Measurements from ENCODE around the gene FOXN3. TPM values are rescaled to one million over a fixed set of nuclear protein-coding genes. Genes with fewer than 3 reads are reported as not detected.

Gene FOXN3
- polyA plus RNA-seq, 1 of the 3 experiments (the other 2 are of a cell fraction): 9.8 TPM

- peaks cover 4 to 34% of the 10 kb centered on the region in 2 experiments; a peak in 2 of 4 replicates for H3K4me1 ChIP-seq (ENCODE audit: control insufficient read depth in 1 of 2, insufficient read depth in 2 of 2, low read depth in 1 of 2, low read length in 1 of 2)
- no peak overlapping the region for H3K4me3 ChIP-seq (ENCODE audit: low read depth in 2 of 2, low read length in 1 of 2)
- H3K4me2 ChIP-seq: no peak overlapping the region
- H3K36me3 ChIP-seq (replicated peaks in 1 of 2; ENCODE audit: control insufficient read depth in 1 of 2, insufficient read depth in 2 of 2, low read length in 1 of 2): no peaks in the 10 kb centered on the region
- no peak overlapping the region for H2AFZ ChIP-seq (ENCODE audit: low read depth)
- peaks cover 10% of the 10 kb centered on the region for H3K79me2 ChIP-seq (ENCODE audit: insufficient read depth)
- no peak overlapping the region for H3K27ac ChIP-seq (ENCODE audit: low read depth in 2 of 2, low read length in 1 of 2)
- 96% methylated on average over 7 of the region's 7 CpGs for WGBS (ENCODE audit: low lambda C conversion rate)
- TF ChIP-seq YY1 (IDR thresholded peaks at IDR 0.05; ENCODE audit: low read depth): no peak
- TF ChIP-seq TAF1 (IDR thresholded peaks at IDR 0.05; ENCODE audit: borderline replicate concordance, low read depth, low read length): no peak
- TF ChIP-seq MAX (IDR thresholded peaks at IDR 0.05; ENCODE audit: low read depth): no peak
- no peak for TF ChIP-seq RAD21 (IDR thresholded peaks at IDR 0.05; ENCODE audit: low read length)
- TF ChIP-seq USF1 (IDR thresholded peaks at IDR 0.05; ENCODE audit: borderline replicate concordance, low read depth): no peak
- no peak for TF ChIP-seq CHD2 (IDR thresholded peaks at IDR 0.05; ENCODE audit: low read length, partially characterized antibody)
- no peak for TF ChIP-seq RCOR1 (IDR thresholded peaks at IDR 0.05; ENCODE audit: low read length)
- TF ChIP-seq MXI1 (IDR thresholded peaks at IDR 0.05; ENCODE audit: low read depth, low read length): no peak
- no peak for TF ChIP-seq POLR2AphosphoS5 (IDR thresholded peaks at IDR 0.05; ENCODE audit: low read depth, low read length)
- no peak for TF ChIP-seq RFX5 (IDR thresholded peaks at IDR 0.05; ENCODE audit: low read length)
- CTCF ChIA-PET: no interaction called here
- H3K9ac ChIP-seq: no peak overlapping the region
- no peaks in the 10 kb centered on the region for H3F3A ChIP-seq (replicated peaks; ENCODE audit: insufficient read depth)
- no peaks in the 10 kb centered on the region for H3K9me3 ChIP-seq
- H4K20me1 ChIP-seq (ENCODE audit: insufficient read depth): no peaks in the 10 kb centered on the region
- DNase-seq: no peak
- no peaks in the 10 kb centered on the region for H3K27me3 ChIP-seq (ENCODE audit: insufficient read depth)
- no peaks in the 10 kb centered on the region for H3K9me2 ChIP-seq
- POLR2A ChIA-PET: no interaction called here
These were observed 146.4 kb downstream of the FOXN3 start for GRCh38 chr14:89270439-89271227.

GRCh38 chr14:89269404-89269803 is 147.6 kb downstream of the FOXN3 start:
- no peak overlapping the region for H3K9ac ChIP-seq
- no peaks in the 10 kb centered on the region for H3F3A ChIP-seq (replicated peaks; ENCODE audit: insufficient read depth)
- CTCF ChIA-PET: no interaction called here
- WGBS (ENCODE audit: low lambda C conversion rate): 92% methylated on average over 6 of the region's 6 CpGs
- peaks cover 7% of the 10 kb centered on the region for H3K79me2 ChIP-seq (ENCODE audit: insufficient read depth)
- no peaks in the 10 kb centered on the region for H3K9me3 ChIP-seq
- H3K9me2 ChIP-seq: no peaks in the 10 kb centered on the region
- H3K27me3 ChIP-seq (ENCODE audit: insufficient read depth): no peaks in the 10 kb centered on the region
- DNase-seq: no peak
- H2AFZ ChIP-seq (ENCODE audit: low read depth): no peak overlapping the region
- H4K20me1 ChIP-seq (ENCODE audit: insufficient read depth): no peaks in the 10 kb centered on the region
- H3K4me3 ChIP-seq (ENCODE audit: low read depth in 2 of 2, low read length in 1 of 2): no peak overlapping the region
- H3K4me1 ChIP-seq (ENCODE audit: control insufficient read depth in 1 of 2, insufficient read depth in 2 of 2, low read depth in 1 of 2, low read length in 1 of 2): peaks cover 4 to 39% of the 10 kb centered on the region in 2 experiments; a peak in 2 of 4 replicates
- H3K4me2 ChIP-seq: no peak overlapping the region
- POLR2A ChIA-PET: no interaction called here
- H3K27ac ChIP-seq (ENCODE audit: low read depth in 2 of 2, low read length in 1 of 2): no peak overlapping the region
- H3K36me3 ChIP-seq (replicated peaks in 1 of 2; ENCODE audit: control insufficient read depth in 1 of 2, insufficient read depth in 2 of 2, low read length in 1 of 2): no peaks in the 10 kb centered on the region
- TF ChIP-seq USF1 (IDR thresholded peaks at IDR 0.05; ENCODE audit: borderline replicate concordance, low read depth): no peak
- no peak for TF ChIP-seq CTCF (IDR thresholded peaks at IDR 0.05)
- TF ChIP-seq MXI1 (IDR thresholded peaks at IDR 0.05; ENCODE audit: low read depth, low read length): no peak
- TF ChIP-seq EZH2phosphoT487 (IDR thresholded peaks at IDR 0.05; ENCODE audit: borderline replicate concordance, low read depth): no peak
- no peak for TF ChIP-seq RXRA (IDR thresholded peaks at IDR 0.05; ENCODE audit: borderline replicate concordance, low read depth)
- no peak for TF ChIP-seq REST (IDR thresholded peaks at IDR 0.05; ENCODE audit: low read depth, low read length)
- TF ChIP-seq IRF3 (IDR thresholded peaks at IDR 0.05; ENCODE audit: low read depth, low read length): no peak
- no peak for TF ChIP-seq FOXM1 (IDR thresholded peaks at IDR 0.05; ENCODE audit: low read depth)
- no peak for TF ChIP-seq SMC3 (IDR thresholded peaks at IDR 0.05; ENCODE audit: low read depth, low read length)
- no peak for TF ChIP-seq RCOR1 (IDR thresholded peaks at IDR 0.05; ENCODE audit: low read length)
- TF ChIP-seq NRF1 (IDR thresholded peaks at IDR 0.05; ENCODE audit: low read depth, low read length): no peak

All from SK-N-SH (cell line).